ENCODE measurements around the gene LMLN.

Gene LMLN

DNA sequence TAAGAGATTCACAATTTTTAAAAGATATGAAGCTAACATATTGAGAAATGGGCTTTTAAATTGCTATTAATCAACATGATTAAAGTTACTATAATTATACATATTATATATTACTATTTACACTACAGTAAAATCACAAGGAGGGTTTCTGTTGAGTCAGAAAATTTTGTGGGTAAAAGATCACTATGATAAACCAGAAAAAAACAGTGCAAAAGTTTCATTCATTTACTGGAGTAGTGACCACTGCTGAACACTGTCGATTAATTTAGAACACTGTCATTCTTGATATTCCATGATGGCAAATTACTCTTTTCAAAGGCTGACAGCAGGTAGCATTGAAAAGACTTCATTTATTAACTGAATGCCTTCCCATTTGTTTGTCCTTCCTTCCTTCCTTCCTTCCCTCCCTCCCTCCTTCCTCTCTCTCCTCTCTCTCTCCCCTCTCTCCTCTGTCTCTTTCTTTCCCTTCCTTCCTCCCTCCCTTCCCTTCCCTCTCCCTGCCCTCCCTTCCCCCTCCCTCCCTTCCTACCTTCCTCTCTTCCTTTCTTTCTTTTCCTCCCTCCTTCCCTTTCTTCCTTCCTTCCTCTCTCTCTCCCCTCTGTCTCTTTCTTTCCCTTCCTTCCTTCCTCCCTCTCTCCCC lies 19.2 kb upstream of the LMLN start:
- TF ChIP-seq, protein P1, sequence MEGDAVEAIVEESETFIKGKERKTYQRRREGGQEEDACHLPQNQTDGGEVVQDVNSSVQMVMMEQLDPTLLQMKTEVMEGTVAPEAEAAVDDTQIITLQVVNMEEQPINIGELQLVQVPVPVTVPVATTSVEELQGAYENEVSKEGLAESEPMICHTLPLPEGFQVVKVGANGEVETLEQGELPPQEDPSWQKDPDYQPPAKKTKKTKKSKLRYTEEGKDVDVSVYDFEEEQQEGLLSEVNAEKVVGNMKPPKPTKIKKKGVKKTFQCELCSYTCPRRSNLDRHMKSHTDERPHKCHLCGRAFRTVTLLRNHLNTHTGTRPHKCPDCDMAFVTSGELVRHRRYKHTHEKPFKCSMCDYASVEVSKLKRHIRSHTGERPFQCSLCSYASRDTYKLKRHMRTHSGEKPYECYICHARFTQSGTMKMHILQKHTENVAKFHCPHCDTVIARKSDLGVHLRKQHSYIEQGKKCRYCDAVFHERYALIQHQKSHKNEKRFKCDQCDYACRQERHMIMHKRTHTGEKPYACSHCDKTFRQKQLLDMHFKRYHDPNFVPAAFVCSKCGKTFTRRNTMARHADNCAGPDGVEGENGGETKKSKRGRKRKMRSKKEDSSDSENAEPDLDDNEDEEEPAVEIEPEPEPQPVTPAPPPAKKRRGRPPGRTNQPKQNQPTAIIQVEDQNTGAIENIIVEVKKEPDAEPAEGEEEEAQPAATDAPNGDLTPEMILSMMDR (conservative IDR thresholded peaks at IDR 0.05; ENCODE audit: low read depth, low read length) = no peak
- no peak for DNase-seq (ENCODE audit: low read depth)
- no peak overlapping the region for H3K4me3 ChIP-seq (ENCODE audit: low read depth, low read length)

DNA sequence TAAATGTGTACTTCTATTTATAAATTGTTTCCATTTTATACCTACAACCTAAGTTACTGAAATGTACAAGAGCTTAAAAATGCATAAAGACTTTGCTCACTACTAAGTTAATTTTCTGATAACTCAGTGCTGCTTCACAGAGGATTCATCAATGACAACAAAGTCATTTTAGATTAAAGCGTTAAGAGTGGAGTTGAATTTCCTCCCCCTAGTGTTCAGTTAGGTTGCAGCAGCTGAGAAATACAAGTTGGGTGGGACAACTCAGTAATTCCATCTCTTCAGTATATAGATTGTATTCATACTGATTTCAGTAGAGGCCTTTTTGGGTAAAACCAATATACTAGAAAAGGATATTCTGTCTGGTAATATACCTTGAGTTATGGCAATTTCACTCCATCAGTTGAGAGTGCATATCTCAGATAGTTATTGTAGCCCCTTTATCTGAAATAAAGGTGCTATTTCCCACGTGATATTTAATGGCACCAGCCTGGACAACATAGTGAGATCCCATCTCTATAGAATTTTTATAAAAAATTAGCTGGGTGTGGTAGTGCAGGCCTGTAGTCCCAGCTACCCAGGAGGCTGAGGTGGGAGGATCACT lies 17.0 kb upstream of the LMLN start:
- TF ChIP-seq, protein P1 (conservative IDR thresholded peaks at IDR 0.05; ENCODE audit: low read depth, low read length) = peak; percentile 78
- no peak overlapping the region for H3K4me3 ChIP-seq (ENCODE audit: low read depth, low read length)
- DNase-seq (ENCODE audit: low read depth) = peak; percentile 71

DNA sequence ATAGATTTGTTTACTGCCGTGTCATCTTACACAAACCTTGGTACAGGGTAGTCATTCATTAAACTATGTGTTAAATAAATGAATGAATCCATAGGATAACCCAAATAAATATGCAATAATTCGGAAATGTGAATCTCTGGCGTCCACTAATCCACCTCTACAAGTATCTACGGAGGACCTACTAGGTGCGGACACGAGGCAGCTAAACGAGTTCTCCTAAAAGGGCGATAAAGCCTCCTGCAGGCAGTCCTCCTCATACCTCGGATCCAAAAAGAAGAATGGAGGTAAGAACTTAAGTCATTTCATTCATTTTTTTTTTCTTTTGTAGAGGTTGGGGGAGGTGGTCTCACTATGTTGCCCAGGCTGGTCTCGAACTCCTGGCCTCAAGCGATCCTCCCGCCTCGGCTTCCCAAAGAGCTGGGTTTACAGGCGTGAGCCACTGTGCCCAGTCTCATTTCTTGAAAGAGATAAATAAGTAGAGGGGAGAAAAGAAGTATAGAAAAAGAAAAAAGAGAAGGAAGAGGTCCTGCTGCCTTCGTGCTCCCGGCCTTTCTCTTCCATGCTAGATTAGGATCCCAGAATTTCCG lies 10.7 kb upstream of the LMLN start:
- TF ChIP-seq, protein P1 (conservative IDR thresholded peaks at IDR 0.05; ENCODE audit: low read depth, low read length) = no peak
- H3K4me3 ChIP-seq (ENCODE audit: low read depth, low read length) = peak overlapping the region; percentile 81
- DNase-seq (ENCODE audit: low read depth) = no peak

DNA sequence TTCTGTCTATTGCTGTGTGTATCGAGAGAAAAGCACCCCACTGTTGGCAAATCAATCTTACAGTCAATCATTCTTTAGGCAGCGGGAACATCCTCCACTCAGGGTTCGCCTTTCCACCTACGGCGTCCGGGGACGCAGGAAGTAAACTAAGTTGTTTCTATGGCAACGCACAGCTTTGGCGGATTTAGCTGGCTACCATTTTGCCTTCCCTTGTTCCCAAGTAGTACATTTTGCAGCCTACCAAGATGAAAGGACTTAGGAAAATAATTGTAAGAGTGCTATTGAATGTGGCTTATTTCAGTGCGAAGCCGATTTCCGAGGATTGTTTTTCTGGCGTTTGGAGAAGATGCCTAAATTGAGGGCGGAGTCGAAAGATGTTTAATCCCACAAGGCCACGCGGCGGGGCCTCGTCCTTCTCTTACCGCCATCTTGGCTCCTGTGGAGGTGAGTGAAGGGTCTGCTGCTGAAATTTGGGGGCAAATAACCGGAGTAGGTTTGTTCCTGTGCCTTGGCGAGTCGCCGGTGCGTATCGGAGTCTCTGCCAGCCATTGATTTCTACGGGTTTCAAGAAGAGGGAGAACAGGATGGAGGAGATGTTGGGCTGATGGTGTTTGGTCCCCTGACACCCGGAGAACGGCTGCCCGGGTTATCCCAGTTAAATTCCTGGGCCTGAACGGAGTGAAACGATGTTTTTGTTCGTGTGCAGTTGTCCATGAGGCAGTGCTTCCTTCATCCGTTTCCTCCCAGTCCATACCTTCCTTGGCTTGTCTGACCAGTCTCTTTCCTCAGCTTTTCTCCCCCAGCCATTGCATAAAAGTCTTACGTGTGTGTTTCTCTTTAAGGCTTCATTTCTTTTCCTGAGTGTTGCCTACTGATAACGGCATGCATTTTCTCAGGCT lies 10.0 kb upstream of the LMLN start, which contains the start of gene RPL35A:
Gene RPL35A (plus strand): TSS at position 413 of the 899 bp plus-strand sequence. CDS start 778 bp downstream, outside the sequence.
- TF ChIP-seq, protein P1 (conservative IDR thresholded peaks at IDR 0.05; ENCODE audit: low read depth, low read length) = no peak
- peak within 1 kb of the TSS; percentile 81 for H3K4me3 ChIP-seq (ENCODE audit: low read depth, low read length)
- peak; percentile 96 for DNase-seq (ENCODE audit: low read depth)

DNA sequence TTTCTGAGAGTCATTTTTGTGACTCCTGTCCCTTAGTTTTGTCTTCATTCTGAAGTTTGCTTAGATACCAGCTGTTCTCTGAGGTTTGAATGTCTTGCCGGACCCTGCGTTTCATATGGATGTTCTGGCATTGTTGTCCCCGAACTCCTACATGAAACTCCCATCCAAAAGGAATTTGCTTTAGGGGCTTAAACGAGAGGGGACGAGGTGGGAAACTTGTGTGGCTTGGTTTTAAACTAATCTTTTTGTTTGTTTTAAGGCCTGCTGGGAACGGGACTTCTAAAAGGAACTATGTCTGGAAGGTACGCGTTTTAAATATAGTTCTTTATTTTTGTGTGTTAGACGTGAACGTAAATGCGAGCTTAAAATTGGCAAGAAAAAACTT lies 9.3 kb upstream of the LMLN start:
- TF ChIP-seq, protein P1 (conservative IDR thresholded peaks at IDR 0.05; ENCODE audit: low read depth, low read length) = no peak
- DNase-seq (ENCODE audit: low read depth) = no peak
- H3K4me3 ChIP-seq (ENCODE audit: low read depth, low read length) = peak overlapping the region; percentile 81

DNA sequence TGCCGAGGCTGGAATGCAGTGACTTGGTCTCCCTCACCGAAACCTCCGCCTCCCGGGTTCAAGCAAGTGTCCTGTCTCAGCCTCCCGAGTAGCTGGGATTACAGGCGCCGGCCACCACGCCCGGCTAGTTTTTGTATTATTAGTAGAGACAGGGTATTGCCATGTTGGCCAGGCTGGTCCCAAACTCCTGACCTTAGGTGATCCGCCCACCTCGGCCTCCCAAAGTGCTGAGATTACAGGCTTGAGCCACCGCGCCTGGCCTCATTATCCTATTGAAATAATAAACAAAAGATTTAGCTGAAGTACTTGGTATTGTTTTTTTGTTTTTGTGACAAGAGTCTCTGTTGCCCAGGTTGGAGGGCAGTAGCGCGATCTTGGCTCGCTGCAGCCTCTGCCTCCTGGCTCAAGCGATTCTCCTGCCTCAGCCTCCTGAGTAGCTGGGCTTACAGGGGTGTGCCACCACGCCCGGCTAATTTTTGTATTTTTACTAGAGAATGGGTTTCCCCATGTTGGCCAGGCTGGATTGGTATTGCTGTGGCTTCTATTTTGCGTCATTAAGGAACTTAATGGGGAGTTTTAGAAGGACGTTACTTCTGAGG lies 8.5 kb upstream of the LMLN start:
- TF ChIP-seq, protein P1 (conservative IDR thresholded peaks at IDR 0.05; ENCODE audit: low read depth, low read length) = no peak
- DNase-seq (ENCODE audit: low read depth) = no peak
- H3K4me3 ChIP-seq (ENCODE audit: low read depth, low read length) = peak overlapping the region; percentile 81
